KMS-11 (cell line): ENCODE measurements around the gene LIMS2.

ENCODE experiments used
- H2AFZ ChIP-seq: fragments of 200-600 bp; sonication (generic); 2 replicates; pipeline ENCODE4 v1.6.1; 2016; ENCODE audit warnings: antibody characterized with exemption, mixed run types, low read depth
- H3K27ac ChIP-seq: fragments of 200-600 bp; sonication (generic); 2 replicates; pipeline ENCODE4 v1.6.1; 2016; ENCODE audit warnings: mild to moderate bottlenecking, mixed run types
- H3K27me3 ChIP-seq: fragments of 200-600 bp; sonication (generic); 2 replicates; pipeline ENCODE4 v1.6.1; 2017; ENCODE audit warnings: mild to moderate bottlenecking, low read depth, mixed run types, moderate library complexity; ENCODE audit not compliant: insufficient read depth
- H3K36me3 ChIP-seq: fragments of 200-600 bp; sonication (generic); 2 replicates; pipeline ENCODE4 v1.6.1; 2017; ENCODE audit warnings: mild to moderate bottlenecking, mixed run types; ENCODE audit not compliant: insufficient read depth
- H3K4me1 ChIP-seq: fragments of 200-600 bp; sonication (generic); 2 replicates; pipeline ENCODE4 v1.6.1; 2016; ENCODE audit warnings: mild to moderate bottlenecking, low read depth, mixed run types; ENCODE audit not compliant: poor library complexity, severe bottlenecking
- H3K4me2 ChIP-seq: fragments of 200-600 bp; sonication (generic); 2 replicates; pipeline ENCODE4 v1.7.0; 2016; ENCODE audit warnings: mild to moderate bottlenecking, mixed run types
- H3K4me3 ChIP-seq: fragments of 200-600 bp; sonication (generic); IDR thresholded peaks from 2 replicates; pipeline ENCODE4 v1.6.1; 2017; ENCODE audit warnings: low read depth, low read length, mixed read lengths; ENCODE audit not compliant: insufficient read depth
- H3K79me2 ChIP-seq: fragments of 200-600 bp; sonication (generic); 2 replicates; pipeline ENCODE4 v1.6.1; 2016; ENCODE audit warnings: low read depth, mixed run types; ENCODE audit not compliant: insufficient read depth
- H3K9ac ChIP-seq: fragments of 200-600 bp; sonication (generic); 2 replicates; pipeline ENCODE4 v1.6.1; 2016; ENCODE audit warnings: mild to moderate bottlenecking, mixed run types
- H4K20me1 ChIP-seq: fragments of 200-600 bp; sonication (generic); 2 replicates; pipeline ENCODE4 v1.6.1; 2016; ENCODE audit warnings: mild to moderate bottlenecking, mixed run types; ENCODE audit not compliant: insufficient read depth
- CTCF ChIP-seq: fragments of 200-600 bp; sonication (generic); conservative IDR thresholded peaks from 2 replicates; pipeline ENCODE4 v1.6.1; 2017; ENCODE audit warnings: low read depth, mild to moderate bottlenecking, antibody characterized with exemption, low read length, moderate library complexity, mixed read lengths

Gene LIMS2

DNA sequence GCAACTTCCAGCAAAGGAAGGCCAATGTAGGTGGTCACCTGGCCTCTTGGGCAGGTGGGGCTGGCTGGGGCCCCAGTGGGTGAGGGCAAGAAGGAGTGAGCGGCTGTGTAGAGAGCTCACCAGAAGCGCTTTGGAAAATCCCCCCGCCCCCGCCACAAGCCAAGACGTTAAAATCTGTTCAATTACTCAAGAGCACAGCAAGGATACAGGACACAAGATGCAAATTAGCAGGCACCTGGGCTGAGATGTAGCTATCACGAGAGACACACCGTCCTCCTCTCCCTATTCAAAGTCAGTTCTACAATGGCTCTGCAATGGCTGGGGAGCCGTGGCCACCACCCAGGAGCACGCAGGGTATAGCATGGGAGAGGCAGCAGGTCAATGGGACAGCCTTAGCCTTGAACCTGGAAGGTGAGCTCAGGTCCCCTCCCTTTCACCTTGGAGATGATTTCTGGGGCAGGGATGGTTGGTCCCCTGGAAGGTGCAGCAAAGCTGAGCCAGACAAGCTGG is 67.9 kb downstream of the LIMS2 start:
- H4K20me1 ChIP-seq = no peaks in the 10 kb centered on the region
- H3K4me1 ChIP-seq = no peaks in the 10 kb centered on the region
- no peaks in the 10 kb centered on the region for H3K36me3 ChIP-seq
- H3K27ac ChIP-seq = no peak overlapping the region
- H3K4me3 ChIP-seq = no peak overlapping the region
- no peak overlapping the region for H2AFZ ChIP-seq
- no peak overlapping the region for H3K9ac ChIP-seq
- H3K4me2 ChIP-seq = no peak overlapping the region
- H3K27me3 ChIP-seq = no peaks in the 10 kb centered on the region
- TF ChIP-seq CTCF = no peak
- H3K79me2 ChIP-seq = no peaks in the 10 kb centered on the region

DNA sequence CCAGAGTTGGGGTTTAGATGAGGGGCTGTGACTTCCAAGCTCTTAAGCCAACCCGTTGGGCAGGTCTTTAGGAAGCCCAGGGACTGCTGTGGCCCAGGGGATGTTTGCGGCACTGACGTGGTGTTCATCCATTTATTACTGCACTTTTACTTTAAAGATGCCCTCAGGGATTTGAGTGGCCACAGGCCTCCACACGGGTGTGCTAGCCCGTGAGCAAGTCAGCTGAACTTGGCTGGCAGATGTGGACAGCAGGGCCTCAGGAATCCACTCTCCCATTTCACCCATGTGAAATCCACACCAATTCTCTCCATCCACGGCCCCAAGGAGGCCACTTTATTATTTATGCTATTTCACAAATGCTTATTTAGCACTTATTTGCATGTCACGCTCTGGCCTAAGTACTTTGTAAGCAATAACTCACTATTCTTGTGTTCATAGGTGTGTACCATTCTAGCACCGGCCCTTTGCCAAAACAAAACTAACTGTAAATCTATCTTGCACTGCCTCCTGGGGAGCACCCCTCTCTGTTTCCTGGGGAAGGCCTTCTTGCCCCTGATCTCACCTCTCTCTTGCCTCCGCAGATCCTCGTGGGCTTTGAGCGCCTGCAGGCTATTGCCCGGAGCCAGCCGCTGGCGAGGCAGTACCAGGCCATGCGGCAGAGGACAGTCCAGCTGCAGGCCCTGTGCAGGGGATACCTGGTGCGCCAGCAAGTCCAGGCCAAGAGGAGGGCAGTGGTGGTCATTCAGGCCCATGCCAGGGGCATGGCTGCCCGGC is 68.5 kb downstream of the LIMS2 start:
- no peaks in the 10 kb centered on the region for H3K4me1 ChIP-seq
- no peaks in the 10 kb centered on the region for H3K79me2 ChIP-seq
- no peak for TF ChIP-seq CTCF

GRCh38 chr2:127605691-127606263 is 69.6 kb downstream of the LIMS2 start:
- no peak overlapping the region for H3K4me3 ChIP-seq
- no peaks in the 10 kb centered on the region for H3K79me2 ChIP-seq
- no peak overlapping the region for H3K9ac ChIP-seq
- no peak overlapping the region for H3K27ac ChIP-seq
- H2AFZ ChIP-seq = no peak overlapping the region
- no peaks in the 10 kb centered on the region for H3K4me1 ChIP-seq
- H3K27me3 ChIP-seq = no peaks in the 10 kb centered on the region
- H3K36me3 ChIP-seq = no peaks in the 10 kb centered on the region
- no peak for TF ChIP-seq CTCF
- H3K4me2 ChIP-seq = no peak overlapping the region
- H4K20me1 ChIP-seq = no peaks in the 10 kb centered on the region

More for the DNA sequence above, 68.5 kb downstream of the LIMS2 start:
- no peak overlapping the region for H3K9ac ChIP-seq
- no peaks in the 10 kb centered on the region for H3K27me3 ChIP-seq
- H2AFZ ChIP-seq = no peak overlapping the region
- no peaks in the 10 kb centered on the region for H3K36me3 ChIP-seq
- no peak overlapping the region for H3K27ac ChIP-seq
- H3K4me2 ChIP-seq = no peak overlapping the region
- no peak overlapping the region for H3K4me3 ChIP-seq
- H4K20me1 ChIP-seq = no peaks in the 10 kb centered on the region

GRCh38 chr2:127604986-127605385 is 70.3 kb downstream of the LIMS2 start:
- Histone ChIP-seq H3K79me2 (no peaks in the 10 kb centered on the region), H3K4me2 (no peak overlapping the region), H3K27me3 (no peaks in the 10 kb centered on the region), H3K36me3 (no peaks in the 10 kb centered on the region), H3K4me3 (no peak overlapping the region), H3K4me1 (no peaks in the 10 kb centered on the region), H3K9ac (no peak overlapping the region), H2AFZ (no peak overlapping the region), H4K20me1 (no peaks in the 10 kb centered on the region), H3K27ac (no peak overlapping the region)
- no peak for TF ChIP-seq CTCF
